Nephron (organoid): ENCODE results near the gene ROBO3.

Experiments
- H3K27ac Mint-ChIP-seq, 3 experiments: 2 replicates each; pipeline ENCODE4 v1.8.0; 2020; ENCODE audit warnings: mixed read lengths in 3 of 3, mild to moderate bottlenecking in 2 of 3, moderate library complexity in 1 of 3
- H3K27me3 Mint-ChIP-seq: 2 replicates; pipeline ENCODE4 v1.8.0; 2021; ENCODE audit warnings: low read depth, mild to moderate bottlenecking, moderate library complexity, mixed read lengths
- H3K36me3 Mint-ChIP-seq: 2 replicates; pipeline ENCODE4 v1.8.0; 2020; ENCODE audit warnings: low read depth, mixed read lengths
- H3K4me1 Mint-ChIP-seq: 2 replicates; pipeline ENCODE4 v1.8.0; 2020; ENCODE audit warnings: mixed read lengths
- H3K4me3 Mint-ChIP-seq, 3 experiments: 2 replicates each; pipeline ENCODE4 v1.8.0; 2020; ENCODE audit warnings: mild to moderate bottlenecking in 3 of 3, mixed read lengths in 3 of 3, moderate library complexity in 2 of 3
- H3K9me3 Mint-ChIP-seq: 2 replicates; pipeline ENCODE4 v1.8.0; 2020; ENCODE audit warnings: mixed read lengths
- TF ChIP-seq, protein P1 (sequence below), 3 experiments: fragments of 200-600 bp; sonication (generic); IDR thresholded peaks; one replicate each; pipeline ENCODE4 v1.5.0; 2021; ENCODE audit warnings: antibody characterized with exemption in 3 of 3; ENCODE audit not compliant: unreplicated experiment in 3 of 3

ROBO3 gene

DNA sequence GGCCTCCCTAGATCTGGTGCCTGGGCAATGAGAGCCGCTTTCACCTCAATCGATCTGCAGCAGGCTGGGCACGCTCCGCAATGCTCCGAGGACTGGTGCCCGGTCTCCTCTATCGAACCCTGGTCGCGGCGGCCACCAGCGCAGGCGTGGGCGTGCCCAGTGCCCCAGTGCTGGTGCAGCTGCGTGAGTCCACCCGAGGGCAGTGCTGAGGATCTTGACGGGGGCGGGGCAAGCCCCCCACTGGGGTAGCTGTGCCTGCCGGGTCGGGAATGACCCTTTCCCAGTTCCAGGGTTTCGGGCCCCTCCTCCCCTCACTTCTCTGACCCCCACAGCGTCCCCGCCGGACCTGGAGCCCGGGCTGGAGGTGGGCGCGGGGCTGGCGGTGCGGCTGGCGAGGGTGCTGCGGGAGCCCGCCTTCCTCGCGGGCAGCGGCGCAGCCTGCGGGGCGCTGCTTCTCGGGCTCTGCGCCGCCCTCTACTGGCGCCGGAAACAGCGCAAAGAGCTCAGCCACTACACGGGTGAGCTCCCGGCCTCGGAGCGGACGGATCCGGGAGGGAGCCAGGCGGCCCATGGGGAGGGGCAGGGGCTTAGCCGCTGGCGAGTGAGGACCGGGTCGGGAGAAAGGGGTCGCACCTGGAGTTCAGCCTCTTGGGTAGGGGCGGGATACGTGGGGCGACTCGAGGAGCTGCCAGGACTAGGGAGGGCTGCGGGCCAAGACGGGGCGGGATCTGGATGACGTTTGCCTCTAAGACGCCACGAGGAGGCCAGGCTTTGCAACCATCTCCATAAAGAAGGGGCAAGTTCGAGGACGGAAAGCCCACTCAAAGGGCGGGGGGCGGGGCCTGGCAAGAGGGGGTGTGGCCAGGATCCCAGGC, 10.9 kb downstream of the ROBO3 start:
- peak overlapping the region; percentile 86 to 98 (median 94) for H3K27ac Mint-ChIP-seq
- no peaks in the 10 kb centered on the region for H3K36me3 Mint-ChIP-seq
- peaks cover 5% of the 10 kb centered on the region for H3K4me1 Mint-ChIP-seq
- TF ChIP-seq, protein P1, sequence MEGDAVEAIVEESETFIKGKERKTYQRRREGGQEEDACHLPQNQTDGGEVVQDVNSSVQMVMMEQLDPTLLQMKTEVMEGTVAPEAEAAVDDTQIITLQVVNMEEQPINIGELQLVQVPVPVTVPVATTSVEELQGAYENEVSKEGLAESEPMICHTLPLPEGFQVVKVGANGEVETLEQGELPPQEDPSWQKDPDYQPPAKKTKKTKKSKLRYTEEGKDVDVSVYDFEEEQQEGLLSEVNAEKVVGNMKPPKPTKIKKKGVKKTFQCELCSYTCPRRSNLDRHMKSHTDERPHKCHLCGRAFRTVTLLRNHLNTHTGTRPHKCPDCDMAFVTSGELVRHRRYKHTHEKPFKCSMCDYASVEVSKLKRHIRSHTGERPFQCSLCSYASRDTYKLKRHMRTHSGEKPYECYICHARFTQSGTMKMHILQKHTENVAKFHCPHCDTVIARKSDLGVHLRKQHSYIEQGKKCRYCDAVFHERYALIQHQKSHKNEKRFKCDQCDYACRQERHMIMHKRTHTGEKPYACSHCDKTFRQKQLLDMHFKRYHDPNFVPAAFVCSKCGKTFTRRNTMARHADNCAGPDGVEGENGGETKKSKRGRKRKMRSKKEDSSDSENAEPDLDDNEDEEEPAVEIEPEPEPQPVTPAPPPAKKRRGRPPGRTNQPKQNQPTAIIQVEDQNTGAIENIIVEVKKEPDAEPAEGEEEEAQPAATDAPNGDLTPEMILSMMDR (IDR thresholded peaks at IDR 0.05; ENCODE audit: unreplicated experiment in 3 of 3): peak; percentile 69 to 92 (median 73)
- H3K9me3 Mint-ChIP-seq: no peaks in the 10 kb centered on the region
- peaks cover 57% of the 10 kb centered on the region for H3K27me3 Mint-ChIP-seq
- peak overlapping the region; percentile 85 to 93 (median 93) for H3K4me3 Mint-ChIP-seq

DNA sequence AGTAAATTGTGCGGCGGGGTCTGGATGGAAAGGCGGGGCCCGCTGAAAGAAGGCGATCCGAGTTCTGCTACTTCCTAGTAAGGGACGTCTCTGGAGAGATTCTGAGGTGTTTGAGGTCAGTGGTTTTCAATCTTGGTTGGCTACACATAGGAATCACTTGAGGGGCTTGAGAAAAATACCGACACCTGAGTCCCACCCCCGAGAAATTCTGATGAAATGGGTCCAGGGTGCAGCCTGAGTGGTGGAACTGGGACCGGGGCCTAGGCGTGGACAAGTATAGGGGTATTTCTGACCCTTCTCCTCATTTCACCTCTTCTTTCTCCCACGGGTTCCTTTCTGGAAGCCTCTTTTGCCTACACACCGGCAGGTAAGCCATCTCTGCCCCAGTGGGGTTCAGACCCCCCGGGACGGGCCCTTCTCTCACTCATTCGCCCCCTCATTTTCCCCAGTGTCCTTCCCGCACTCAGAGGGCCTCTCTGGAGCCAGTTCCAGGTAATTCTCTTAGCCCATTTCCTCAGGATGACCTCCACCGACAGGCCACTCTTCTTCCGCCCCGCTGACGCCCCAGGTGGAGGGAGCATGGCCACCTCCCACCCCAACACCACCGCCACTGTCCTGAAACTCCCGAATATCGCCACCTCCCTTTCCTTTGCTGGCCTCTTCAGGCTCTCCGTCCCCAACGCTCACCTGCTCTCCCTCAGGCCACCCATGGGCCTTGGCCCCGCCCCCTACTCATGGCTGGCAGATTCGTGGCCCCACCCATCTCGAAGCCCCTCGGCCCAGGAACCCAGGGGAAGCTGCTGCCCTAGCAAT, 11.8 kb downstream of the ROBO3 start:
- Mint-ChIP-seq H3K36me3 (no peaks in the 10 kb centered on the region), H3K27ac (peak overlapping the region; percentile 86 to 98 (median 94)), H3K4me1 (peaks cover 8% of the 10 kb centered on the region), H3K9me3 (no peaks in the 10 kb centered on the region), H3K27me3 (peaks cover 49% of the 10 kb centered on the region), H3K4me3 (peak overlapping the region; percentile 85 to 93 (median 93))
- TF ChIP-seq, protein P1 (IDR thresholded peaks at IDR 0.05; ENCODE audit: unreplicated experiment in 3 of 3): no peak

DNA sequence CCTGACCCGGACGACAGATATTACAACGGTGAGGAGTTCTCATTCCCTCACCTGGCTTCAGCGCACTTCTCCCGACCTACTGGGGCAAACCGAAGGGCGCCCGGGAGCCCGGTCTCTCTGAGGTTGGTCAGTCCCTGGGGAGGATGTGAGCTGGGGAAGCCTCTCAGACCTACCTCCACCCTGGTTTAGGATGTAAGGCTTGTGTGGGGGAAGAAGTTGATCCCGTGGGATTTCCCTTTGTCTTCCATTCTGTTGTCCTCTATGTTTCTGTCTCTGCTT, 12.3 kb downstream of the ROBO3 start:
- Mint-ChIP-seq H3K4me3 (peak overlapping the region; percentile 85 to 93 (median 93)), H3K4me1 (peaks cover 14% of the 10 kb centered on the region), H3K27ac (peak overlapping the region in 2 of 3 experiments; percentile 39 to 94), H3K27me3 (peaks cover 43% of the 10 kb centered on the region), H3K36me3 (no peaks in the 10 kb centered on the region), H3K9me3 (no peaks in the 10 kb centered on the region)
- TF ChIP-seq, protein P1 (IDR thresholded peaks at IDR 0.05; ENCODE audit: unreplicated experiment in 3 of 3): no peak

DNA sequence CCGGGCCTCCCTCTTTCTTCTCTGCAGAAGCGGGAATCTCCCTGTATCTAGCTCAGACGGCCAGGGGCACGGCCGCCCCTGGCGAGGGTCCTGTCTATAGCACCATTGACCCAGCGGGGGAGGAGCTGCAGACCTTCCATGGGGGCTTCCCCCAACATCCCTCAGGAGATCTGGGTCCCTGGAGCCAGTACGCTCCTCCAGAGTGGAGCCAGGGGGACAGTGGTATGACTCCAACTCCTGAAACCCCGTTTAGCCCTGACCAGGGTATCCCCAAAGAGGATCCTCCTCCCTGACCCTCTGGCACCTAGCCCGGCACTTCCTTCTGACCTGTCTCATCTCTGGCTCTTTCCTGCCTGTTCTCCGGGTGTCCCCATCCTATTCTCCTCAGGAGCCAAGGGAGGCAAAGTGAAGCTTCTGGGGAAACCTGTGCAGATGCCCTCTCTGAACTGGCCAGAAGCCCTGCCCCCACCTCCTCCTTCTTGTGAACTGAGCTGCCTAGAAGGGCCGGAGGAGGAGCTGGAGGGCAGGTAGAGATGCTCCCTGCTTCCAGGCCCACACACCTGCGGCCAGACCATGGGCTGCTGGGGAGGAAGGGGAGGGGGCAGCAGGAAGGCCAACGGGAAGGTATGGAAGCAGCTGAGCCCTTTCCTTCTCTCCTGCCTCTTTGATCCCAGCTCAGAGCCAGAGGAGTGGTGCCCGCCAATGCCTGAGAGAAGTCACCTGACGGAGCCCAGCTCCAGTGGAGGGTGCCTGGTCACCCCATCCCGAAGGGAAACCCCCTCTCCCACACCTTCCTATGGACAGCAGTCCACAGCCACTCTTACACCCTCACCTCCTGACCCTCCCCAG, 12.9 kb downstream of the ROBO3 start:
- Mint-ChIP-seq H3K4me3 (peak overlapping the region; percentile 85 to 93 (median 93)), H3K4me1 (peaks cover 19% of the 10 kb centered on the region), H3K36me3 (no peaks in the 10 kb centered on the region), H3K27ac (peak overlapping the region in 1 of 3 experiments; percentile 39), H3K9me3 (no peaks in the 10 kb centered on the region), H3K27me3 (peaks cover 37% of the 10 kb centered on the region)
- TF ChIP-seq, protein P1 (IDR thresholded peaks at IDR 0.05; ENCODE audit: unreplicated experiment in 3 of 3): no peak

GRCh38 chr11:124878759-124879492, 13.7 kb downstream of the ROBO3 start:
- no peaks in the 10 kb centered on the region for H3K9me3 Mint-ChIP-seq
- H3K4me1 Mint-ChIP-seq: peaks cover 25% of the 10 kb centered on the region
- H3K27me3 Mint-ChIP-seq: peaks cover 30% of the 10 kb centered on the region
- peak overlapping the region in 1 of 3 experiments; percentile 31 for H3K27ac Mint-ChIP-seq
- H3K4me3 Mint-ChIP-seq: peak overlapping the region in 1 of 3 experiments; percentile 65
- TF ChIP-seq, protein P1 (IDR thresholded peaks at IDR 0.05; ENCODE audit: unreplicated experiment in 3 of 3): no peak
- H3K36me3 Mint-ChIP-seq: no peaks in the 10 kb centered on the region
